ENCODE data around the gene ERGIC1. TPM values are rescaled to one million over a fixed set of nuclear protein-coding genes. Genes with fewer than 3 reads are reported as not detected.

ERGIC1 gene
- total RNA-seq, 1 experiment from 2014 or later, result 77.0 TPM

GRCh38 chr5:172801179-172801671 lies 32.8 kb upstream of the ERGIC1 start:
- Mint-ChIP-seq H3K9me3 (no peaks in the 10 kb centered on the region), H3K27me3 (ENCODE audit: low read depth) (peaks cover 16% of the 10 kb centered on the region), H3K4me3 (no peak overlapping the region), H3K36me3 (ENCODE audit: insufficient read depth in 1 of 3, low read depth in 3 of 3) (no peaks in the 10 kb centered on the region), H3K4me1 (peaks cover 3 to 7% of the 10 kb centered on the region in 2 experiments), H3K27ac (no peak overlapping the region)
- Histone ChIP-seq H3K9ac (ENCODE audit: extremely low read depth, insufficient read length, low read length) (no peak overlapping the region), H3K56ac (ENCODE audit: insufficient read length, low read depth, low read length) (no peak overlapping the region), H3K23ac (ENCODE audit: insufficient read length, low read depth, low read length) (no peak overlapping the region), H3K18ac (ENCODE audit: insufficient read length, low read depth, low read length) (no peak overlapping the region), H2BK120ac (ENCODE audit: low read depth, low read length, poor library complexity, severe bottlenecking) (no peak overlapping the region), H3K27me3 (ENCODE audit: insufficient read depth, low read length) (no peaks in the 10 kb centered on the region), H3K4me1 (ENCODE audit: insufficient read depth, low read length) (peaks cover 7% of the 10 kb centered on the region), H4K20me1 (ENCODE audit: control insufficient read depth, insufficient read depth, insufficient read length) (no peaks in the 10 kb centered on the region), H2BK20ac (ENCODE audit: low read depth, low read length, poor library complexity, severe bottlenecking) (no peak overlapping the region), H3T11ph (ENCODE audit: low read length) (no peak overlapping the region), H4K5ac (ENCODE audit: insufficient read length, low read depth, low read length) (no peak overlapping the region), H3K4ac (ENCODE audit: low read depth, low read length) (no peak overlapping the region), H3K14ac (ENCODE audit: insufficient read depth, low read length) (no peak overlapping the region; the same call in 1 of the 2 replicates), H3K23me2 (ENCODE audit: insufficient read length, low read depth, low read length, poor library complexity, severe bottlenecking) (no peaks in the 10 kb centered on the region), H2BK15ac (ENCODE audit: low read depth, low read length) (no peak overlapping the region), H3K4me2 (ENCODE audit: insufficient read depth, insufficient read length, low read length) (no peak overlapping the region), H2BK12ac (ENCODE audit: insufficient read length, low read depth, low read length) (no peak overlapping the region), H4K8ac (replicated peaks; ENCODE audit: insufficient read length, low read depth, low read length) (no peak overlapping the region), H3K79me1 (ENCODE audit: insufficient read depth, low read depth, low read length, poor library complexity, severe bottlenecking) (no peaks in the 10 kb centered on the region), H3K79me2 (ENCODE audit: insufficient read depth, low read length) (no peaks in the 10 kb centered on the region), H2AK5ac (ENCODE audit: insufficient read length, low read length) (no peak overlapping the region), H2BK5ac (ENCODE audit: insufficient read length, low read length) (no peak overlapping the region), H3K27ac (ENCODE audit: insufficient read length, low read depth, low read length) (no peak overlapping the region), H4K91ac (ENCODE audit: insufficient read length, low read depth, low read length) (no peak overlapping the region), H3K9me3 (ENCODE audit: control insufficient read depth, low read depth, low read length) (no peaks in the 10 kb centered on the region), H2AFZ (ENCODE audit: low read length) (no peak overlapping the region)
- WGBS (ENCODE audit: extremely low coverage, insufficient read length, low lambda C conversion rate), result no CpG with 5 or more reads among the region's 4 CpGs
- TF ChIP-seq, protein P1, sequence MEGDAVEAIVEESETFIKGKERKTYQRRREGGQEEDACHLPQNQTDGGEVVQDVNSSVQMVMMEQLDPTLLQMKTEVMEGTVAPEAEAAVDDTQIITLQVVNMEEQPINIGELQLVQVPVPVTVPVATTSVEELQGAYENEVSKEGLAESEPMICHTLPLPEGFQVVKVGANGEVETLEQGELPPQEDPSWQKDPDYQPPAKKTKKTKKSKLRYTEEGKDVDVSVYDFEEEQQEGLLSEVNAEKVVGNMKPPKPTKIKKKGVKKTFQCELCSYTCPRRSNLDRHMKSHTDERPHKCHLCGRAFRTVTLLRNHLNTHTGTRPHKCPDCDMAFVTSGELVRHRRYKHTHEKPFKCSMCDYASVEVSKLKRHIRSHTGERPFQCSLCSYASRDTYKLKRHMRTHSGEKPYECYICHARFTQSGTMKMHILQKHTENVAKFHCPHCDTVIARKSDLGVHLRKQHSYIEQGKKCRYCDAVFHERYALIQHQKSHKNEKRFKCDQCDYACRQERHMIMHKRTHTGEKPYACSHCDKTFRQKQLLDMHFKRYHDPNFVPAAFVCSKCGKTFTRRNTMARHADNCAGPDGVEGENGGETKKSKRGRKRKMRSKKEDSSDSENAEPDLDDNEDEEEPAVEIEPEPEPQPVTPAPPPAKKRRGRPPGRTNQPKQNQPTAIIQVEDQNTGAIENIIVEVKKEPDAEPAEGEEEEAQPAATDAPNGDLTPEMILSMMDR (conservative IDR thresholded peaks at IDR 0.05), result no peak
- no peak for DNase-seq

All from H9 (cell line).